HG03095 (cell line): ENCODE measurements around the gene SORL1-AS1.
A peak's percentile ranks its signal among the peaks of the same experiment; 100 is the strongest.

Experiments
- ATAC-seq: cut with Tn5 transposase; IDR thresholded peaks from one replicate; pipeline ENCODE4 v1.9.1; 2021; ENCODE audit warnings: moderate library complexity; ENCODE audit not compliant: unreplicated experiment

SORL1-AS1 gene

DNA sequence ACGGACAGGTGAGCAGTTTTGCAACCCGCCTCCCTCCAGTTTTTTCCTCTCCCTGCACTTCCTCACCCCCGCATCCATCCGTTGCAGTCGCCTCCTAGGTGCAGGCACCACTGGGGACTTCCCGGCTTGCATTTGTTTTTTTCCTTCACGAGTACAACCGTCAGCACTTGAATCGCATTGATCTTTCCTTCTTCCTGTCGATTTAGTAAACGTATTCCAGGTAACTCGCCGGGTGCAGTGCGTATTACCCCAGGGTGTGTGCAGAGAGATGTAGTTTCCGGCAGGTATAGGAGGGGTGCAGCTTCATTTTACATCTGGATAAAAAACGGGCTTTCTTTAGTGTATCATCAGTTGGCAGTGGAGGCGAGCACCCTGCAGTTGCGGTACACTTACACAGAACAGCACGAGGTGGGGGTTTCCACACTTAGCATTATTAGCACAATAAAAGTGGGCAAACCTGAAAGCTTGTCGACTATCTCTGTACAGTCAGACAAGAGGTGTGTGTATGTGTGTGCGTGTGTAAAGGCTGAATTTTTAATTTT is at the start of gene SORL1-AS1:
Gene SORL1-AS1 (minus strand): TSS at position 359 of the 542 bp plus-strand sequence.
- peak; percentile 4 for ATAC-seq

DNA sequence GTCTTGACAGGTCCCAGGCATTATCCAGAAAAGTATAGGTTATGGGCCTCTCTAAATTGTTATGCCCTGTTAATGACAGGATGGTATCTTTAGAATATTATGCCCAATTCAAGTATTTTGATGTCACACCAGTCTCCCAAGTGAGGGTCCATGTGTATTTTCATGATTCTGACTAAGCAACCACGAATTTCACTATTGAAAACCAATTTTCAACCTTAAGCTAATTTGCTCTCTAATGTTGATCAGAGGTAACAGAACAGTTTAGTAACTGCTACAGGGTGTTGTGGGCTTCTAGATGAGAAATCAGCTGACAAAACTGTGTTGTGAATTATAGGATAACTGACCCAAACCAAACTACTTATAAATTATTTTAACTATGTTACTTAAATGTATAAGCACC is 48.0 kb upstream of the SORL1-AS1 start:
- ATAC-seq, result no peak

DNA sequence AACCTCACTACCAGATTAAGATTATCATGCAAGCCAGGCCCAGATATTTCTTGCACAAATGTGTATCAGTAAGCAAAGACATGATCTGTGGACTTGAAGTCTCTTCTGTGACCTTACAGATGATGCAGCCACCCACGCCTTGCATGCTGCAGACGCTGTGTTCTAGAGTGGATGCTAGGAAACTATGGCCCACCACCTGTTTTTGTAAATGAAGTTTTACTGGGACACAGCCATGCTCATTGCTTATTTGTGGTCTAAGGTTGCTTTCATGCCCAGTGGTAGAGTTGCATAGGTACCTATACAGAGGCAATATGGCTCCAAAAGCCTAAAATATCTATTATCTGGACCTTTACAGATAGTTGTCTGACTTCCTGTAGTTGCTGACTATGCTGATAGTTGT is 47.5 kb upstream of the SORL1-AS1 start:
- ATAC-seq, result no peak

DNA sequence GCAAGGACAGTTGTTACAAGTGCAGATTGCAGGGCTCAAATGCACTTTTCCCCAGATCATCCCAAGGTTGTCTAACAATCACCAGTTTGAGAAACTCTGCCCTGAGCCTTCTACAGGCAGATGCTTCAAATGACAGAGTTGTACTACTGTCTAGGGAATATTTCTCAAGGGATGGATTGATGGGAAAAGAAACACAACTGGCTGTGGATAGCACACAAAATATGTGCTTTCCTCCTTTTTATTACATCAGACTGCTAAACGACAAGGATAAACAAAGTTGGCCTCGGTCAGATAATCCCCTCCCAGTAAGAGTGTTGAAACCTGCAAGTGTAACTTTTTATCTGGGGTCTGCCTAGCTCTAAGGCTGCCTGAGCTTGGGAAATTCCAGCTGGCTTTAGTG is 46.6 kb upstream of the SORL1-AS1 start:
- ATAC-seq, result no peak

DNA sequence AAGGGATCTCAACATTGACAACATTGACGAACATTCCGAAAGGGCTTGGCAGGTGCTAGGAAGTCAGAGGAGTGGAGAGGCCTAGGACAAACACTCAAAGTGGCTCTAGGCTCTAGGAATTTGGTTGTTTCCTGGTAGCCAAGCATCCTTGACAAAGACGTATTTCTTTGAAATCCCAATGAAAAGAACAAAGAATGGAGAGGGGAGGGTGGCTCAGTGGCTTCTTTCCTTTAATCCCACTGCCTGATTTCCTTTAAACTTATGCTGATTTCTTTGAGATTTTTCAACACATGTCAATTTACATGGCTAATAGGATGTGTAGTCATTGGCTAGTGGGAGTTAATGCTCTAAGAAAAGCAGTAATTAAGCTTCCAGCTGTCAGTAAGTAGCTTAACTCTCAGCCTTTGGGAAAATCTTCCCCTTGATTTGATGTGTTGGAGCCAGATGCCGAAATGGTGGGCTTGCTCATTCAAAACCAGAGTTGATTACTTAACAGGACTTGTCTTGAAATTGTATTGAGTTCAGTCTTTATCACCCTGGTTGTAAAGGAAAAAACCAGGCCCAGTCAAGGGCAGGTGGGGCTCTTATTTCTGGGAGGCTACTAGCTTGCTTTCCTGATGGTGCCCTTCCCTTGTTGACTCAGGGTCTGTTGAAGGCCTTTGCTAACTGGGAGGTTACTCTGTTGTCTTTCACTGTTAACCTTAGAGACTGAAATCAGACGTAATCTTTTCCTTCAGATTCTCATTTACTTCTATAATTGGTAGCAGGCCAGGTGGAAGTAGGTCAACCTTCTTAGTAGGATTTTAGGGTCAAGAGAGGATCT is 44.6 kb upstream of the SORL1-AS1 start:
- ATAC-seq, result no peak

DNA sequence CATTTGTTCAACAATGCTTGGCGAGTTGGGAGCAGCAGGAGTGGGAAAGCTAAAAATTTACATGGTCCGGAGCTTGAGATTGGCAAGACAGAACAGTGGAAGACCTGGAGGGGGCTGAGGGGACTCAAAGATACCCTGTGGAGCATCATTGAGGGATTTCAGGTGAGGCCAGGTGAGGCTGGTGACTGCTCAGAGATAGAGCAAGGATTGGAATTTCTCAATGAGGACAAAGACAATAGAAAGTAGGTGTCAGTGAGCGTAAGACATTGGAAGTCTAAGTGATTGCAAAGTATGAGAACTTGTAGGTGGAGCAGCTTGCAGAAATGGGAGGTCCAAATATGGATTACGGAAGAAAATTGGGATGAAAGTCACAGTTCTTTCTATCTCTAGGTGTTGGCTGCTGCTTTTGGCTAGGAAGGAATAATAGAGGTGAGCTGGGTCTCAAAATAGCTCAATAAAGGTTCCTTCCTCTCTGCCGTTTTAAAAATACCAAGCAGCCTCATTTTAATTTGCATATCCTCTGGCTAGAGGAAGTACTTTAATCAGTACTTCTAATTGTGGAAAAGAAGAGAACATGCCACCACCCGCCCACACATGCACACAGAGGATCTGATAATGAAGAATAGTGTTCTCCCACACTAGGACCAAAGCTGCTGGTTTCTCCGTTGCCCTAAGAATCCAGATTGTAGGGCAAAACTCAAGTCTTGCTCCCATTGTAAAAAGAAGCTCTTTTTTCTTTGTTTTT is 41.8 kb upstream of the SORL1-AS1 start:
- ATAC-seq, result peak; percentile 84

DNA sequence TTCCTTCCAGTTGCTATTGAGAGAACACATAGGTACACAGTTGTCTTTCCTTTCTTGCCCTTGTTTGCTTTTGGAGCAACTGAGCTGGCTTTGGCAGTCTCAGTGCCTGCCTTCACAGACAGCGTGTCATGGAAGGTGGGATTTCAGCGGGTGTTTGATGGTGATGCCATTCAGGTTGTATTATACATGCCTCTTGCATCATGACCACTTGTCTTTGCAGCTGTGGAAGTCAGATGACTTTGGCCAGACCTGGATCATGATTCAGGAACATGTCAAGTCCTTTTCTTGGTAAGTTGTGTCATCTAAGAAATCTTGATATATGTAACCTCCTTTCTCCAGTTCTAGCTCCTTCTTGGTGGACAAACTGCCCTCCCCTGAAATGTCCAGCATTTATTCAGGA is 37.1 kb upstream of the SORL1-AS1 start:
- no peak for ATAC-seq

DNA sequence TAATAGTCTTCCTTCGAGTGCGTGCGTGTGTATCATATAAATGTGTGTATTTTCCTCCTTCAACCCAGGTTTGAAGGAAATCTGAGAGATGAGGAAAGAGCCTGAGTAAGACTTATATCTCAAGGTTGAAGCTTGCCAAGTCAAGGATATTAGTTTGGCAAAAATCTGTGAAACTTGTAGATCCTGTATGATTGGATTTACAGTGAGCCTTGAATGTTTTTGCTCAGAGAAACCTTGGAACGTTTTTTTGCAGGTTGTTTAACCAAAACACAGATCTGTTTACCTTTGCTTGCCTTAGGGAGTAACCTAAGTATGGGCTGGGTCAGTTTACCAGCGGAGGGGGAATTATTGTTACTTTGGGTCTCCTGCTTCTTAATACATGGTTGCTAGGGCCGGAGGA is 35.9 kb upstream of the SORL1-AS1 start:
- ATAC-seq, result no peak

DNA sequence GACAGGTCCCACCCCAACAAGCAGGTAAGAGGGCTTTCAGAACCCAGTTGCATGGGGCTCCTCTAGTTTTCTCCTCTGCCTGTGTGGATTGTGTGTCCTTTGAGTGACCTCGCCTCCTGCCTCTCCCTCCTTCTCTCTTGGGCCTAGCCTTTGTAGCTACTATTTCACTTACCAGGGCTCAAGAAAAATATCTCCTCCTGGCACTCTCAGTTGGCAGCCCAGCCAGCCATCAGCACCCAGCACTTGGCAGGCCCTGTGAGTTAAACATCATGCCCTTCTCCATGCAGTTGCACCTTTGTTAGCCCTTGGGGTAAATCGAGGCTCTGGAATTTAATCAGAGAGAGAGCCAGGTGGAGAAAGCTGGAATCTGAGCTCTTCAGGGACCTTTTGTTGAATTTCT is 35.4 kb upstream of the SORL1-AS1 start:
- no peak for ATAC-seq

DNA sequence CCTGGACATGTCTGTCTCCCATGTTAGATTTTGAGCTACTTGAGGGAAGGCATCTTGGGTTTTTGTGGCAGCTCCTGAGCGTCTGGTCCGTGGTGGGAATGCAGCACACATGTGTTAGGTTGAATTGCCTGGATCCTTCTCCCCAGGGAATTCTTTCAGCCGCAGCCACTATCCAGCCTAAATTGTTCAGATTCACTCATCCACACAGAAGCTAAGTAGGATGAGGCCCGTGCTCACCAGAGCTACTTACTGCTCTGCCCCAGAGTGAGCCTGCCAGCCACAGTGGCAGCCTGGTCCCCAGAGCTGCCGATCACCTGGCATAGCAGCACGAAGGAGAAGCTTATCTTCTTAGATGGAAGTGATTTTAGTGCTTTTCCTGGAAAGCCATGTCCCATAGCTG is 34.4 kb upstream of the SORL1-AS1 start:
- no peak for ATAC-seq

DNA sequence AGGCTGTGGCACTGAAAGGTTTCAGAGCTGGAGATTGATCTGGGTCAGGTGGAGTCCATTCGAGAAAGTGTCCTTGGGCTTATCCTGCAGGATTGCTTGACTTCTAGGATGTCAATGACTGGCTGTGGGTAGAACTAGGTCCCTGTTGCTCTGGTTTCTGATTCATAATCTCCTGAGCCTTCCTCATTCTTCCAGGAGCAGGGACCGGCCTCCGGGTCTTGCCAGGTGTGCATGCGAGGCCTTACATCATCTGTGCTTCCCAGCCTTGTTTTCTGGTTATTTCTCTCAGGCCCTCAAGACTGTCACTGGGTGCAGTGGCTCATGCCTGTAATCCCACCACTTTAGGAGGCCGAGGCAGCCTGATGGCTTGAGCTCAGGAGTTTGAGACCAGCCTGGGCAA is 33.3 kb upstream of the SORL1-AS1 start:
- no peak for ATAC-seq

DNA sequence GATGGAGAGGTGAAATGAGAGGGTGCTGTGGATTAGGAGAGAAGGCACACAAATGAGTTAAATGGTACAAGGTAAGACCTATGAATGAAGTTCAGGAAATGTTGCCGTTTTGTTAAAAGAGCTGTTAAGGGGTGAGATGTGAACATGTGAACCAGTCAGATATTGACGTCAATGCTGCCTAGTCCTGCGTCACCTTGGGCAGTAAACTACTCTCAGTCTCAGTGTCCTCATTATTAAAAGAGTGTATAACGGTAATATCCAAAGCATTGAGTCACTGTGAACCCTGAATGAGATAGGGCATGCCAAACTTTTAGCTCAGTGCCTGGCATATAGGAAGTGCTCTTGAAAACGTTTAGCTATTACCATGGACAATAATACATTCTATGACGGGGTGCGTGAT is 32.4 kb upstream of the SORL1-AS1 start:
- no peak for ATAC-seq

DNA sequence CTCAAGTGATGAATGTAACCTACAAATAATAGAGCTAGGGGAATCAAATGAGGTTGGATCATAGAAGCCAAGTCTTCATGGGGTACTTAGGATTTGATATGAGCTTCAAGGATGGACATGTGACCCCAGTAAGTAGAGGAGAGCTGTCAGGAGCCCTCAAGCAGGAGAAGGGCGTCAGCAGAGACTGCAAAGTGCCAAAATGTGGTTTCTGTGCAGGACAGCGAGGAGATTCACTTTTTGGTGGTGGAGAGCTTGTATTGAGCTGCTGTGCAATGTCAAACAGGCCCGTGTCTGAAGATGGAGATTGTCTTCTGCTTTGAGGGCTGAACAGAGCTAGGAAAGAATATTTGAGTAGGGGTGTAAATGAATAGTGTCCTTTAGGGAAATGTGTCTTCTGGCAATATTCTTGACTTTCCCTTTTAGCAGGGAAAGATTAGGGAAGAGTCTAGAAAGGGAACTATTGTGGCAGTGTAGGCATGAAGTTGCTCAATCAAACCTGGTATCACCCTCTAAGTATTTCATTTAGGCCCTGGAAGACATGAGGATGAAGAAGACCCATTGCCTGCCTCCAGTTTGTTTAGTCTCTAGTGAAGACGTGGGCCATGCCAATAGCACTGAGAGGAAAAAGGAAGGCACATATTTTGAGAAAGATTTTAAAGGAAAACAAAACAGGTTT is 31.2 kb upstream of the SORL1-AS1 start:
- ATAC-seq, result no peak

DNA sequence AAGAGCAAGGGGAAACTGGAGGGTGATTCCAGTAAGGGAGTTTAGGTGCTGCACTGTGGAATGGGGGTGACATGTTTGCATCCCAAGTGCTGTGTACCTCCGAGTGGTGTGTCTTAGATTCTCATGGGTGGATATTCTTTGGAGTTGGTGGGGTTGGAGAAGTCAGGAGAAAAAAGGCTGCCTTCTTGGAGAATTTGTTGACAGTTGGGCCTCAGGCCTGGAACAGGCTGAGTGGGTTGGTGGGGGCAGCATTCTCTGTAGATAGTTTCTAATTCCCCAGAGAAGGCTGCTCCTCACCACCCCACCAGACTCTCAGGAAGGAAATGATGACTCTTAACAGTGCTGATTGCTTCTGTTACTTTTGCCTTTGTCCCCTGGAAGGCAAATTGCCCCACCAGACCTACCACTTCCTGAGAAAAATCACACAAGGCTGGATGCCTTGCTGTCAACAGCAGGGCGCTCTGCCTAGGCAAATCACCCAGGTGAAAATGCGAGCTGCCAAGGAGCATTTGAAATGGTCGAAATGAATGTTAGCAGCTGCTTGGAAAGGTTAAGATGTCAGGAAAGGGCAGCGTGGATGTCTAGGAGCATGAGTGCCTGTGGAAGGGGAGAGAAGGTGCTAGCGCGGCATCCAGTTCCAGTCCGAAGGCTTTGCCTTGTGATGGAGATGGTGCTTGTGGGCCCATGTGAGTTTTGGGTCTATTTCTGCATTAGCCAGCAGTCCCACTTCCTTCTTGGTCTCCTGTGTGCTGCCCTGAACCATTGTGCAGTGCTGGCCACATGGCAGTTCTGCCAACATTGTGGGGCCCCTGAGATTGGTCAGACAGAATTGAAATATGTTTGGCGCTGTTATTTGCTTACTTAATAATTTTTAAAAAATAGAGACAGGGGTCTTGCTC is 29.7 kb upstream of the SORL1-AS1 start:
- ATAC-seq, result peak; percentile 81

DNA sequence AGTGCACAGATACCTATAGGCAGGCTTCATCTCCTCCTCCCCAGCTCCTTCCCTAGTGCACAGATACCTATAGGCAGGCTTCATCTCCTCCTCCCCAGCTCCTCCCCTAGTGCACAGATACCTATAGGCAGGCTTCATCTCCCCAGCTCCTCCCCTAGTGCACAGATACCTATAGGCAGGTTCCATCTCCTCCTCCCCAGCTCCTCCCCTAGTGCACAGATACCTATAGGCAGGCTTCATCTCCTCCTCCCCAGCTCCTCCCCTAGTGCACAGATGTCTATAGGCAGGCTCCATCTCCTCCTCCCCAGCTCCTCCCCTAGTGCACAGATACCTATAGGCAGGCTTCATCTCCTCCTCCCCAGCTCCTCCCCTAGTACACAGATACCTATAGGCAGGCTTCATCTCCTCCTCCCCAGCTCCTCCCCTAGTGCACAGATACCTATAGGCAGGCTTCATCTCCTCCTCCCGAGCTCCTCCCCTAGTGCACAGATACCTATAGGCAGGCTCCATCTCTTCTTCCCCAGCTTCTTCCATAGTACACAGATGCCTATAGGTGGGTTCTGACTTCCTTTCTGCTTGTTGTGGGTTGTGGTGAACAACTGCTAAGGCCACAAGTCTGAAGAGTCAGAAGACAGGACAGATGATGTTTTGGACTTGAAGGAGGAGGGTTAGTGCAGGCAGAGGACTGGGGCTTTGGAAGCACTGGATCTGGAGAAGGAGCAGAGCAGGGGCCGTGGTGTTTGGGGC is 28.9 kb upstream of the SORL1-AS1 start:
- ATAC-seq, result peak; percentile 37

DNA sequence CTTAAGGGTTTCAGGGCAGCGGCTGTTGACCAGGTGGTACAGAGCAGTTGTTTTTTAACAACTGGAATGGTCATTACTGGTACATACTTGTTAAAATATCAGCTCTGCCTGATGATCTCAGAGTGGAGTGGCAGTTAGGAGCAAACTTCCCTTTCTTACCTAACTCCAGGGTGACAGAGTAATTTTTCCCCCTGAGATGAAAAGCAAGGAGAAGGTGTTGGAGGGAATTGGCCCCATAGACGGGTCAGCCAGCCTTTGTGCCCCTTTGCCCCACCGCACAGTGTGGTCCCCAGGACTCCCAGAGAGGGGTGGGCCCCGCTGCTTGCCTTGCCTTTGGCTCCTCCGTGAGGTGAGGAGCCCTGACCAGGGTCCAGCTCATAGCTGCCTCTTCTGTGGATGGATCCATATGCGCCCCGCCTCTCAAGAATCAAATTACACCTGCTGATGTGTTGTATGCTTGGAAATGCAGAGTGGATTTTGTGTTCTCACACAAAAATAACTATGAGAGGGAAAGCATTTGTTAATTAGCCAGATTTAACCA is 27.0 kb upstream of the SORL1-AS1 start:
- no peak for ATAC-seq

DNA sequence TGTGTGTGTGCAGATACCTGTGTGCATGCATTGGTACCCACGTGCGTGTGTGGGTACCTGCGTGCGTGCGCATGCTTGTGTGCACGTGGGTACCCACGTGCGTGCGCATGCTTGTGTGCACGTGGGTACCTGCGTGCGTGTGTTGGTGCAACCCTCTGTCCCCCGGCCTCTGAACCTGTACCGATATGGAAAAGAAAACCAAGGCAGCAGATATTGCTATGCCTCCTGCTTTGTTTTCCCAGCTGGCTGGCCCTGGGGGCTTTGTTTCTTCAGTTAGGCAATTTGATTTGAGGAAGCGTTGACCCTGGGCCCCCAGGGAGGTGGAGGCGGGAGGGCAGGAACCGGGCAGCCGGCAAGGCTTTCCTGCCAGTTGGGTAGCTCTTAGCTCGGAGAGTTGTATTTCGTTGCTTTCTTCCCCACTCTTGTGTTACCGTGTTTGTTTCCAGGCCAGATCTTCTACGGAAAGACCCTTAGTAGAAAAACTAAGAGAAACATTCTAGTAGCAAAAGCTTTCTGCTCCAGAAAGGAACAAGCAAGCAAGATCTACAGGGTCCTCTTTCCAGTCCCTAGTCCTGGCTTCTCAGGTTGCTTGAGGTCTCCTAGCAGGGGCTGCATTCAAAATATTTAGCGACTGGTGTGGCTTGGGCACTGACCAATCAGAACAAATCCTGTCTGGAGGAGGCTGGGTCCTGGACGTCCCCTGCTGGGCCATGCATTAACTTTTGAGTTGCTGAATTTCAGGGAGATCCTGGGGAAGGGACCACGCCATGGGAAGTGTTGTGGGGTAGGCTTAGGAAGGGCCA is 26.3 kb upstream of the SORL1-AS1 start:
- ATAC-seq, result no peak

DNA sequence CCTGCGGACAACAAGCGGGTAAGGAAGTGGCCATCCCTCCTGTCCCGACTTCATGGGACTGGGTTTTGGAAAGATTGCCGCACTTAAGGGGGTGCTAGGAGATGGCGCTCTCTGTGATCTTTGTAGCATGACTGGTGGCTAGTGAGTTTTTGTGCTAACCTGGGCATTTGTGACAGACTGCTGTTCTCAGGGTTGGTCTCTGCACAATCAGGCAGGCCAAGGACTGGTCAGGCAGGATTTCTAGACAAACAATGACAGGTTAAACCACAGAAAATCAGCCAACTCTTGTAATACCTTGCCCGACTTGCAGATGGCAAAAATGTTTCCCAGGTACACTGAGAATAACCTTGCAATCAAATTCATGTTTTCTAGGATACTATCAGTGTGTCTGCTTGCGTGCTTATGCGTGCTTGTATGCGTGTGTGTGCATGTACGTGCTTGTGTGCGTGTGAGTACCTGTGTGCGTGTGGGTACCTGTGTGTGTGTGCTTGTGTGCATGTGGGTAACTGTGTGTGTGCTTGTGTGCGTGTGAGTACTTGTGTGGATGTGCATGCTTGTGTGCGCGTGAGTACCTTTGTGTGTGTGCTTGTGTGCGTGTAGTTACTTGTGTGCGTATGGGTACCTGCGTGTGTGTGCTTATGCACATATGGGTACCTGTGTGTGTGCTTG is 25.6 kb upstream of the SORL1-AS1 start:
- ATAC-seq, result no peak
